Stimulated activated CD8-positive, alpha-beta memory T cell treated with anti-CD3 and anti-CD28 coated beads, Interleukin-2, amount 100 ng/mL, for 1 hour (primary cell): ENCODE measurements around the gene CAMK2B.
"Not testable (repeated sequence)": the region's sequence is repeated elsewhere in the genome, so short reads cannot be mapped to it uniquely, and the experiment has no call there.

Experiments used
- DNase-seq, 2 donors: peaks; one replicate each; pipeline ENCODE4 v3.0.0-alpha.2; 2020; ENCODE audit warnings: low read depth in 2 of 2

Gene CAMK2B

GRCh38 chr7:44193011-44193802 lies 132.2 kb downstream of the CAMK2B start:
- DNase-seq = no peak

GRCh38 chr7:44191171-44191570 lies 134.2 kb downstream of the CAMK2B start:
- DNase-seq = no peak

- DNase-seq = no peak
Measured at GRCh38 chr7:44189993-44190872, 135.2 kb downstream of the CAMK2B start.

- DNase-seq = no peak
Measured at GRCh38 chr7:44189286-44189992, 136.0 kb downstream of the CAMK2B start, which contains the start of gene GCK. Gene GCK (minus strand): TSS chr7:44189439. CDS start chr7:44188953, 486 bp downstream.

GRCh38 chr7:44188480-44189225 lies 136.7 kb downstream of the CAMK2B start:
- no peak for DNase-seq

- no peak for DNase-seq
Measured at GRCh38 chr7:44187636-44188416, 137.6 kb downstream of the CAMK2B start.

GRCh38 chr7:44186736-44187135 lies 138.7 kb downstream of the CAMK2B start:
- DNase-seq = no peak

- DNase-seq = no peak
Measured at GRCh38 chr7:44185729-44186128, 139.7 kb downstream of the CAMK2B start.

- no peak for DNase-seq
Measured at GRCh38 chr7:44184873-44185446, 140.4 kb downstream of the CAMK2B start.

GRCh38 chr7:44184206-44184872 lies 141.1 kb downstream of the CAMK2B start:
- no peak for DNase-seq

GRCh38 chr7:44183386-44183785 lies 142.0 kb downstream of the CAMK2B start:
- no peak for DNase-seq

GRCh38 chr7:44182827-44183226 lies 142.6 kb downstream of the CAMK2B start:
- no peak for DNase-seq

- DNase-seq = no peak
Measured at GRCh38 chr7:44180631-44181030, 144.8 kb downstream of the CAMK2B start.

- no peak for DNase-seq
Measured at GRCh38 chr7:44177570-44178131, 147.7 kb downstream of the CAMK2B start.

GRCh38 chr7:44176486-44176885 lies 148.9 kb downstream of the CAMK2B start:
- DNase-seq = no peak

GRCh38 chr7:44175730-44176129 lies 149.7 kb downstream of the CAMK2B start:
- no peak for DNase-seq

GRCh38 chr7:44174694-44174948 lies 150.8 kb downstream of the CAMK2B start:
- DNase-seq = not testable (repeated sequence)

- DNase-seq = no peak
Measured at GRCh38 chr7:44173911-44174693, 151.3 kb downstream of the CAMK2B start.
